SK-N-SH treated with all-trans-retinoic acid at 6 μM for 48 hours (cell line): ENCODE measurements around the gene NKD2.

ENCODE experiments used
- ATAC-seq: fragments of 200-7000 bp; cut with Tn5 transposase; 3 replicates; pipeline ENCODE4 v1.9.1; 2020; ENCODE audit warnings: mild to moderate bottlenecking, moderate library complexity
- ARNTL ChIP-seq: fragments of 450-650 bp; formaldehyde crosslinking; IDR thresholded peaks from 2 replicates; pipeline ENCODE4 v1.5.0; 2020; ENCODE audit warnings: low read depth, mild to moderate bottlenecking, moderate library complexity, borderline replicate concordance
- BACH2 ChIP-seq: fragments of 250-450 bp; sonication (Bioruptor Pico); IDR thresholded peaks from 2 replicates; pipeline ENCODE4 v1.9.0; 2021; ENCODE audit warnings: mild to moderate bottlenecking, borderline replicate concordance
- CSDC2 ChIP-seq: fragments of 250-450 bp; sonication (Bioruptor Pico); IDR thresholded peaks from 2 replicates; pipeline ENCODE4 v1.5.0; 2020; ENCODE audit warnings: mild to moderate bottlenecking, moderate library complexity
- GLIS3 ChIP-seq: fragments of 250-450 bp; sonication (Bioruptor Pico); IDR thresholded peaks from 2 replicates; pipeline ENCODE4 v1.5.0; 2020; ENCODE audit warnings: mild to moderate bottlenecking, moderate library complexity
- ISL1 ChIP-seq: fragments of 250-450 bp; sonication (Bioruptor Pico); IDR thresholded peaks from 2 replicates; pipeline ENCODE4 v2.1.2; 2022; ENCODE audit warnings: mild to moderate bottlenecking, moderate library complexity
- OSR1 ChIP-seq: fragments of 250-450 bp; sonication (Bioruptor Pico); IDR thresholded peaks from 2 replicates; pipeline ENCODE4 v1.8.0; 2022; ENCODE audit warnings: moderate library complexity, mild to moderate bottlenecking, inconsistent platforms
- PPARA ChIP-seq: fragments of 250-450 bp; sonication (Bioruptor Pico); IDR thresholded peaks from 2 replicates; pipeline ENCODE4 v1.5.0; 2020; ENCODE audit warnings: mild to moderate bottlenecking, borderline replicate concordance
- RARB ChIP-seq: fragments of 250-450 bp; sonication (Bioruptor Pico); IDR thresholded peaks from 2 replicates; pipeline ENCODE4 v1.8.0; 2021; ENCODE audit warnings: mild to moderate bottlenecking, moderate library complexity
- SNAI2 ChIP-seq: fragments of 250-450 bp; sonication (Bioruptor Pico); IDR thresholded peaks from 2 replicates; pipeline ENCODE4 v1.5.0; 2020; ENCODE audit warnings: mild to moderate bottlenecking, moderate library complexity
- TCF4 ChIP-seq: fragments of 250-450 bp; sonication (Bioruptor Pico); IDR thresholded peaks from 2 replicates; pipeline ENCODE4 v1.8.0; 2021; ENCODE audit warnings: mild to moderate bottlenecking, moderate library complexity, borderline replicate concordance
- TOX ChIP-seq: fragments of 250-450 bp; sonication (Bioruptor Pico); IDR thresholded peaks from 2 replicates; pipeline ENCODE4 v1.8.0; 2021; ENCODE audit warnings: mild to moderate bottlenecking, moderate library complexity, borderline replicate concordance
- ZC3H10 ChIP-seq: fragments of 250-450 bp; sonication (Bioruptor Pico); IDR thresholded peaks from 2 replicates; pipeline ENCODE4 v1.5.1; 2021; ENCODE audit warnings: mild to moderate bottlenecking, moderate library complexity
- ZFP3 ChIP-seq: fragments of 250-450 bp; sonication (Bioruptor Pico); IDR thresholded peaks from 2 replicates; pipeline ENCODE4 v1.5.0; 2020; ENCODE audit warnings: mild to moderate bottlenecking, moderate library complexity
- ZNF565 ChIP-seq: fragments of 450-650 bp; formaldehyde crosslinking; conservative IDR thresholded peaks from 2 replicates; pipeline ENCODE4 v1.5.0; 2020; ENCODE audit warnings: low read depth, mild to moderate bottlenecking, moderate library complexity
- ZNF70 ChIP-seq: fragments of 450-650 bp; formaldehyde crosslinking; IDR thresholded peaks from 2 replicates; pipeline ENCODE4 v1.5.0; 2020; ENCODE audit warnings: mild to moderate bottlenecking, moderate library complexity
- ZNF8 ChIP-seq: fragments of 450-650 bp; formaldehyde crosslinking; IDR thresholded peaks from 2 replicates; pipeline ENCODE4 v1.5.0; 2020; ENCODE audit warnings: mild to moderate bottlenecking, moderate library complexity
- TF ChIP-seq, protein P1 (sequence below): fragments of 250-450 bp; sonication (Bioruptor Pico); IDR thresholded peaks from 2 replicates; pipeline ENCODE4 v1.5.1; 2020; ENCODE audit warnings: low read depth, mild to moderate bottlenecking, moderate library complexity
- TF ChIP-seq, protein P2 (sequence below): fragments of 250-450 bp; sonication (Bioruptor Pico); IDR thresholded peaks from 2 replicates; pipeline ENCODE4 v1.8.0; 2020; ENCODE audit warnings: mild to moderate bottlenecking, moderate library complexity, borderline replicate concordance
- TF ChIP-seq, protein P3 (sequence below): fragments of 250-450 bp; sonication (Bioruptor Pico); IDR thresholded peaks from 2 replicates; pipeline ENCODE4 v1.5.0; 2020; ENCODE audit warnings: mild to moderate bottlenecking, moderate library complexity
- TF ChIP-seq, protein P4 (sequence below): fragments of 250-450 bp; sonication (Bioruptor Pico); IDR thresholded peaks from 2 replicates; pipeline ENCODE4 v1.8.0; 2021; ENCODE audit warnings: low read depth, mild to moderate bottlenecking, moderate library complexity, borderline replicate concordance
- TF ChIP-seq, protein P5 (sequence below): fragments of 250-450 bp; sonication (Bioruptor Pico); IDR thresholded peaks from 2 replicates; pipeline ENCODE4 v1.5.1; 2021; ENCODE audit warnings: mild to moderate bottlenecking, moderate library complexity

NKD2 gene

DNA sequence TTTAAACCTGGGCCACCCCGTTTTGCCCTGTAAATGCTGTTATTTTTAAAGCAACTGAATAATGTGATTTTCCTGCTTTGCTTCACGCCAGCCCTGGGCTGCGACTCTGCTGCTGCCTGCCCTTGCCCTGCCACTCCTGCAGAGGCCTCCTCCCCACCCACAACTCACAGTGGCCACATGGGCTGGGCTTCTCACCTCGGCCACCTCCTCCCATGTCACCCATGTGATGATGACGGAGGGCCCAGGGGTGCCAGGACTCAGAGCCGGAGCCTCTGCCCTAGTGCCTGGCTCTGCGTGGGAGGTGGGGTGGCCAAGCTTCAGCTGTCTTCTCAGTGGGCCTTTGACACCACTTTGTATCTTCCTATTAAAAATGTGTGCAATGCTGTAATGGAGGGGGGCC, 48.1 kb upstream of the NKD2 start (continued):
- no peak for TF ChIP-seq TCF4 (CRISPR knock-in tag)
- no peak for TF ChIP-seq ZFP3 (CRISPR knock-in tag)
- TF ChIP-seq CSDC2 (CRISPR knock-in tag) = no peak
- no peak for TF ChIP-seq ZNF565

DNA sequence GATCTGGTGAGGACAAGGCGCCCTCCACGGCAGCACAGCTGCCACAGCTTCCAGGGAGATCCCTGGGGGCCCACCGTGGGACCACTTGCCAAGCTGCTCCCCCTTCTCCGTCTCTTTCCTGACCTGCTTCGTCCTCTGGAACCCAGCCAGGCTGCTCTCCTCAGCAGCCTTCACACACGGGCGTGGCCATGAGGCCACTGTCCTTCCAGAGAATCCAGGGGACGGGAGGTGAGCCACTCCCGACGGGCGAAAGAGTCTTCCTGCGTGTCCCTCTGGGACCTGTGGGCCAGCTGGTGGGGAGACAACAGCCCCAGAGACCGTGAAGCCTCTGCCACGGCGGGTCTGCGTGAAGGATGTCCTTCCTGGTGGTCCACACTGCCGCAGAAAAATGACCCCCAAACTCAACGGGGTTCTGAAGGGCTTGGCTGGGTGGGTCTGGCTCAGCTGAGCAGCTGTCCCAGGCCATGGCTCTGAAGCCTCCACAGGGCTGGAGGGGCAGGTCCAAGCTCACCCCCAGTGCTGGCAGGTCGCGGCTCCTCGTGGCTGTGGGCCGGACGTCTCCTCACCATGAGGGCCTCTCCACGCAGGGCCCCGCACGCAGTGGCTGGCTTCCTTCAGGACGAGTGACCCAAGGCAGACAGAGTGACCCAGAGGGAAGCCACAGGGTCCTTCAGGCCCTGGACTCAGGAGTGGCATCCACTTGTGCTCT, 47.4 kb upstream of the NKD2 start:
- TF ChIP-seq CSDC2 (CRISPR knock-in tag) = no peak
- TF ChIP-seq RARB = no peak
- no peak for TF ChIP-seq ZFP3 (CRISPR knock-in tag)
- TF ChIP-seq OSR1 (CRISPR knock-in tag) = no peak
- no peak for TF ChIP-seq ARNTL (CRISPR knock-in tag)
- TF ChIP-seq PPARA (CRISPR knock-in tag) = no peak
- no peak for TF ChIP-seq ZNF8
- TF ChIP-seq, protein P1, sequence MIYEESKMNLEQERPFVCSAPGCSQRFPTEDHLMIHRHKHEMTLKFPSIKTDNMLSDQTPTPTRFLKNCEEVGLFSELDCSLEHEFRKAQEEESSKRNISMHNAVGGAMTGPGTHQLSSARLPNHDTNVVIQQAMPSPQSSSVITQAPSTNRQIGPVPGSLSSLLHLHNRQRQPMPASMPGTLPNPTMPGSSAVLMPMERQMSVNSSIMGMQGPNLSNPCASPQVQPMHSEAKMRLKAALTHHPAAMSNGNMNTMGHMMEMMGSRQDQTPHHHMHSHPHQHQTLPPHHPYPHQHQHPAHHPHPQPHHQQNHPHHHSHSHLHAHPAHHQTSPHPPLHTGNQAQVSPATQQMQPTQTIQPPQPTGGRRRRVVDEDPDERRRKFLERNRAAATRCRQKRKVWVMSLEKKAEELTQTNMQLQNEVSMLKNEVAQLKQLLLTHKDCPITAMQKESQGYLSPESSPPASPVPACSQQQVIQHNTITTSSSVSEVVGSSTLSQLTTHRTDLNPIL = no peak
- TF ChIP-seq, protein P2, sequence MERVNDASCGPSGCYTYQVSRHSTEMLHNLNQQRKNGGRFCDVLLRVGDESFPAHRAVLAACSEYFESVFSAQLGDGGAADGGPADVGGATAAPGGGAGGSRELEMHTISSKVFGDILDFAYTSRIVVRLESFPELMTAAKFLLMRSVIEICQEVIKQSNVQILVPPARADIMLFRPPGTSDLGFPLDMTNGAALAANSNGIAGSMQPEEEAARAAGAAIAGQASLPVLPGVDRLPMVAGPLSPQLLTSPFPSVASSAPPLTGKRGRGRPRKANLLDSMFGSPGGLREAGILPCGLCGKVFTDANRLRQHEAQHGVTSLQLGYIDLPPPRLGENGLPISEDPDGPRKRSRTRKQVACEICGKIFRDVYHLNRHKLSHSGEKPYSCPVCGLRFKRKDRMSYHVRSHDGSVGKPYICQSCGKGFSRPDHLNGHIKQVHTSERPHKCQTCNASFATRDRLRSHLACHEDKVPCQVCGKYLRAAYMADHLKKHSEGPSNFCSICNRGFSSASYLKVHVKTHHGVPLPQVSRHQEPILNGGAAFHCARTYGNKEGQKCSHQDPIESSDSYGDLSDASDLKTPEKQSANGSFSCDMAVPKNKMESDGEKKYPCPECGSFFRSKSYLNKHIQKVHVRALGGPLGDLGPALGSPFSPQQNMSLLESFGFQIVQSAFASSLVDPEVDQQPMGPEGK (CRISPR knock-in tag) = no peak
- TF ChIP-seq, all 23 proteins: peak for 0

DNA sequence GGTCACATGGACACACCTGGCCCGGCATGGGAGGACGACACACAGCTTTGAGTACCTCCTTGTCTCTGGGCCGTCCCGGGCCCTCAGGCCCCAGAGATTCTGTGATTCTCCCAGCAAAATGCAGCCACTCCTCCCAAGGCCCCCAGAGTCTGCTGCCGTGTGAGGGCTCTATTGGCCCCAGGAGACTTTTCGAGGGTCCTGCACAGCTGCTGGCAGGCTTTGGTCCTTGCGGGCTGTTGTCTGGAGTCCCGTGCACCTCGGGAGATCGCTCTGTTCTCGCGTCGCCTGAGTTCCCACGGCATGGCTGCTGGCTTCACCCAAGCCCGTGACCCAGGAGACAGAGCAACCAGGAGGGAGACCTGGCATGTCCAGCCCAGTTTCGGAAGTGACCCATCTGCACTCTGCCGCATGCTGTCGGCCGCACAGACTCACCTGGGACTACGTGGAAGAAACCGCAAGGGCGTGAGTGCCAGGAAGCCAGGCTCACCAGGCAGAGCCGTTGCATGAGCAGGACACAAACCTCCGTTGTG, 46.8 kb upstream of the NKD2 start:
- ATAC-seq = no peak
- TF ChIP-seq SNAI2 (CRISPR knock-in tag) = no peak
- TF ChIP-seq BACH2 = no peak
- TF ChIP-seq, protein P3, sequence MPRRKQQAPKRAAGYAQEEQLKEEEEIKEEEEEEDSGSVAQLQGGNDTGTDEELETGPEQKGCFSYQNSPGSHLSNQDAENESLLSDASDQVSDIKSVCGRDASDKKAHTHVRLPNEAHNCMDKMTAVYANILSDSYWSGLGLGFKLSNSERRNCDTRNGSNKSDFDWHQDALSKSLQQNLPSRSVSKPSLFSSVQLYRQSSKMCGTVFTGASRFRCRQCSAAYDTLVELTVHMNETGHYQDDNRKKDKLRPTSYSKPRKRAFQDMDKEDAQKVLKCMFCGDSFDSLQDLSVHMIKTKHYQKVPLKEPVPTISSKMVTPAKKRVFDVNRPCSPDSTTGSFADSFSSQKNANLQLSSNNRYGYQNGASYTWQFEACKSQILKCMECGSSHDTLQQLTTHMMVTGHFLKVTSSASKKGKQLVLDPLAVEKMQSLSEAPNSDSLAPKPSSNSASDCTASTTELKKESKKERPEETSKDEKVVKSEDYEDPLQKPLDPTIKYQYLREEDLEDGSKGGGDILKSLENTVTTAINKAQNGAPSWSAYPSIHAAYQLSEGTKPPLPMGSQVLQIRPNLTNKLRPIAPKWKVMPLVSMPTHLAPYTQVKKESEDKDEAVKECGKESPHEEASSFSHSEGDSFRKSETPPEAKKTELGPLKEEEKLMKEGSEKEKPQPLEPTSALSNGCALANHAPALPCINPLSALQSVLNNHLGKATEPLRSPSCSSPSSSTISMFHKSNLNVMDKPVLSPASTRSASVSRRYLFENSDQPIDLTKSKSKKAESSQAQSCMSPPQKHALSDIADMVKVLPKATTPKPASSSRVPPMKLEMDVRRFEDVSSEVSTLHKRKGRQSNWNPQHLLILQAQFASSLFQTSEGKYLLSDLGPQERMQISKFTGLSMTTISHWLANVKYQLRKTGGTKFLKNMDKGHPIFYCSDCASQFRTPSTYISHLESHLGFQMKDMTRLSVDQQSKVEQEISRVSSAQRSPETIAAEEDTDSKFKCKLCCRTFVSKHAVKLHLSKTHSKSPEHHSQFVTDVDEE (CRISPR knock-in tag) = no peak
- no peak for TF ChIP-seq ZNF8
- no peak for TF ChIP-seq ZNF70 (CRISPR knock-in tag)
- TF ChIP-seq ARNTL (CRISPR knock-in tag) = no peak
- no peak for TF ChIP-seq ZC3H10
- no peak for TF ChIP-seq CSDC2 (CRISPR knock-in tag)
- no peak for TF ChIP-seq TCF4 (CRISPR knock-in tag)
- TF ChIP-seq RARB = no peak
- no peak for TF ChIP-seq ISL1 (CRISPR knock-in tag)
- no peak for TF ChIP-seq GLIS3 (CRISPR knock-in tag)
- TF ChIP-seq, protein P4, sequence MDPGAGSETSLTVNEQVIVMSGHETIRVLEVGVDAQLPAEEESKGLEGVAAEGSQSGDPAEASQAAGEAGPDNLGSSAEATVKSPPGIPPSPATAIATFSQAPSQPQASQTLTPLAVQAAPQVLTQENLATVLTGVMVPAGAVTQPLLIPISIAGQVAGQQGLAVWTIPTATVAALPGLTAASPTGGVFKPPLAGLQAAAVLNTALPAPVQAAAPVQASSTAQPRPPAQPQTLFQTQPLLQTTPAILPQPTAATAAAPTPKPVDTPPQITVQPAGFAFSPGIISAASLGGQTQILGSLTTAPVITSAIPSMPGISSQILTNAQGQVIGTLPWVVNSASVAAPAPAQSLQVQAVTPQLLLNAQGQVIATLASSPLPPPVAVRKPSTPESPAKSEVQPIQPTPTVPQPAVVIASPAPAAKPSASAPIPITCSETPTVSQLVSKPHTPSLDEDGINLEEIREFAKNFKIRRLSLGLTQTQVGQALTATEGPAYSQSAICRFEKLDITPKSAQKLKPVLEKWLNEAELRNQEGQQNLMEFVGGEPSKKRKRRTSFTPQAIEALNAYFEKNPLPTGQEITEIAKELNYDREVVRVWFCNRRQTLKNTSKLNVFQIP (CRISPR knock-in tag) = no peak
- TF ChIP-seq, protein P2 (CRISPR knock-in tag) = no peak
- TF ChIP-seq OSR1 (CRISPR knock-in tag) = no peak
- TF ChIP-seq TOX = no peak
- no peak for TF ChIP-seq ZFP3 (CRISPR knock-in tag)
- TF ChIP-seq, protein P5, sequence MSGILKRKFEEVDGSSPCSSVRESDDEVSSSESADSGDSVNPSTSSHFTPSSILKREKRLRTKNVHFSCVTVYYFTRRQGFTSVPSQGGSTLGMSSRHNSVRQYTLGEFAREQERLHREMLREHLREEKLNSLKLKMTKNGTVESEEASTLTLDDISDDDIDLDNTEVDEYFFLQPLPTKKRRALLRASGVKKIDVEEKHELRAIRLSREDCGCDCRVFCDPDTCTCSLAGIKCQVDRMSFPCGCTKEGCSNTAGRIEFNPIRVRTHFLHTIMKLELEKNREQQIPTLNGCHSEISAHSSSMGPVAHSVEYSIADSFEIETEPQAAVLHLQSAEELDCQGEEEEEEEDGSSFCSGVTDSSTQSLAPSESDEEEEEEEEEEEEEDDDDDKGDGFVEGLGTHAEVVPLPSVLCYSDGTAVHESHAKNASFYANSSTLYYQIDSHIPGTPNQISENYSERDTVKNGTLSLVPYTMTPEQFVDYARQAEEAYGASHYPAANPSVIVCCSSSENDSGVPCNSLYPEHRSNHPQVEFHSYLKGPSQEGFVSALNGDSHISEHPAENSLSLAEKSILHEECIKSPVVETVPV (CRISPR knock-in tag) = no peak
- TF ChIP-seq, protein P1 = no peak

More for the DNA sequence above, 47.4 kb upstream of the NKD2 start:
- no peak for ATAC-seq
